HEK293 (cell line): ENCODE data around the gene NCAPG2.

Source experiments
- CTCF ChIP-seq: fragments of 450-650 bp; formaldehyde crosslinking; IDR thresholded peaks from 2 replicates; pipeline ENCODE4 v1.5.1; 2016; ENCODE audit warnings: missing biosample characterization, missing genetic modification characterization
- HOXC10 ChIP-seq: sonication (generic); formaldehyde crosslinking; IDR thresholded peaks from 2 replicates; pipeline ENCODE4 v1.8.1; 2023; ENCODE audit warnings: mild to moderate bottlenecking, missing genetic modification reagents
- WT1 ChIP-seq: fragments of 450-650 bp; formaldehyde crosslinking; IDR thresholded peaks from 2 replicates; pipeline ENCODE4 v1.5.1; 2016; ENCODE audit warnings: missing biosample characterization, missing genetic modification characterization
- ZBTB49 ChIP-seq: fragments of 450-650 bp; formaldehyde crosslinking; IDR thresholded peaks from 2 replicates; pipeline ENCODE4 v1.5.1; 2016; ENCODE audit warnings: missing biosample characterization, missing genetic modification characterization, low read depth
- ZNF114 ChIP-seq: fragments of 450-650 bp; formaldehyde crosslinking; IDR thresholded peaks from 2 replicates; pipeline ENCODE4 v1.5.0; 2017; ENCODE audit warnings: missing biosample characterization, missing genetic modification characterization
- ZNF16 ChIP-seq: fragments of 450-650 bp; formaldehyde crosslinking; IDR thresholded peaks from 2 replicates; pipeline ENCODE4 v1.5.1; 2016; ENCODE audit warnings: low read depth, missing biosample characterization, missing genetic modification characterization
- ZNF239 ChIP-seq: fragments of 450-650 bp; formaldehyde crosslinking; IDR thresholded peaks from 2 replicates; pipeline ENCODE4 v1.5.1; 2016; ENCODE audit warnings: missing biosample characterization, missing genetic modification characterization
- ZNF596 ChIP-seq: fragments of 450-650 bp; IDR thresholded peaks from 2 replicates; pipeline ENCODE4 v1.5.0; 2018; ENCODE audit warnings: missing biosample characterization, mild to moderate bottlenecking, missing genetic modification characterization, moderate library complexity
- ZNF747 ChIP-seq: fragments of 450-650 bp; formaldehyde crosslinking; IDR thresholded peaks from 2 replicates; pipeline ENCODE4 v1.5.1; 2016; ENCODE audit warnings: missing biosample characterization, missing genetic modification characterization
- ZNF76 ChIP-seq: fragments of 450-650 bp; formaldehyde crosslinking; IDR thresholded peaks from 2 replicates; pipeline ENCODE4; 2016; ENCODE audit warnings: low read depth, missing biosample characterization, missing genetic modification characterization, borderline replicate concordance
- ZNF768 ChIP-seq: fragments of 450-650 bp; formaldehyde crosslinking; IDR thresholded peaks from 2 replicates; pipeline ENCODE4 v1.5.1; 2018; ENCODE audit warnings: missing biosample characterization, mild to moderate bottlenecking, missing genetic modification characterization

GRCh38 chr7:158582089-158582456 is 122.5 kb downstream of the NCAPG2 start:
- no peak for TF ChIP-seq HOXC10 (CRISPR knock-in tag)
- TF ChIP-seq CTCF (tag by site-specific recombination): no peak
- no peak for TF ChIP-seq ZNF114
- no peak for TF ChIP-seq ZNF16 (tag by site-specific recombination)
- no peak for TF ChIP-seq ZNF76 (tag by site-specific recombination)
- no peak for TF ChIP-seq ZNF596 (tag by site-specific recombination)
- TF ChIP-seq ZNF747 (tag by site-specific recombination): no peak
- no peak for TF ChIP-seq ZNF768 (tag by site-specific recombination)
- no peak for TF ChIP-seq ZNF239 (tag by site-specific recombination)
- no peak for TF ChIP-seq ZBTB49 (tag by site-specific recombination)
- no peak for TF ChIP-seq WT1
